ENCODE results near the gene PDZD8.

- TF ChIP-seq GATA2 (IDR thresholded peaks at IDR 0.05; ENCODE audit: low read depth, low read length) (no peak), GATA3 (IDR thresholded peaks at IDR 0.05; ENCODE audit: low read depth, low read length) (no peak)
Measured at GRCh38 chr10:117400329-117400728, 25.1 kb upstream of the PDZD8 start.
